GM21360 (cell line): Measurements from ENCODE around the gene KLHL35.

Source experiments
- ATAC-seq: cut with Tn5 transposase; IDR thresholded peaks from one replicate; pipeline ENCODE4 v1.9.1; 2021; ENCODE audit warnings: mild to moderate bottlenecking, moderate library complexity; ENCODE audit not compliant: unreplicated experiment

The KLHL35 gene, protein sequence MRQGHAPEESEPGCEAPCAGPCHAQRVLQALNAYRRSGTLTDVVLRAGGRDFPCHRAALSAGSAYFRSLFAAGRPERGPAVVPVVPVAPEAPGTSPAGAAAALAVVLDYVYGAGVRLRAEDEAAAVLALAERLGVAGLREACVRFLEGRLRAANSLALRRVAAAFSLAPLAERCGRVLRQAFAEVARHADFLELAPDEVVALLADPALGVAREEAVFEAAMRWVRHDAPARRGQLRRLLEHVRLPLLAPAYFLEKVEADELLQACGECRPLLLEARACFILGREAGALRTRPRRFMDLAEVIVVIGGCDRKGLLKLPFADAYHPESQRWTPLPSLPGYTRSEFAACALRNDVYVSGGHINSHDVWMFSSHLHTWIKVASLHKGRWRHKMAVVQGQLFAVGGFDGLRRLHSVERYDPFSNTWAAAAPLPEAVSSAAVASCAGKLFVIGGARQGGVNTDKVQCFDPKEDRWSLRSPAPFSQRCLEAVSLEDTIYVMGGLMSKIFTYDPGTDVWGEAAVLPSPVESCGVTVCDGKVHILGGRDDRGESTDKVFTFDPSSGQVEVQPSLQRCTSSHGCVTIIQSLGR

GRCh38 chr11:75432911-75433321 is at the start of gene KLHL35:
TSS of gene KLHL35 (minus strand) at chr11:75433203. CDS start at chr11:75430629, 2,574 bp downstream.
- no peak for ATAC-seq

GRCh38 chr11:75481922-75482606 is 49.1 kb upstream of the KLHL35 start:
- no peak for ATAC-seq

DNA sequence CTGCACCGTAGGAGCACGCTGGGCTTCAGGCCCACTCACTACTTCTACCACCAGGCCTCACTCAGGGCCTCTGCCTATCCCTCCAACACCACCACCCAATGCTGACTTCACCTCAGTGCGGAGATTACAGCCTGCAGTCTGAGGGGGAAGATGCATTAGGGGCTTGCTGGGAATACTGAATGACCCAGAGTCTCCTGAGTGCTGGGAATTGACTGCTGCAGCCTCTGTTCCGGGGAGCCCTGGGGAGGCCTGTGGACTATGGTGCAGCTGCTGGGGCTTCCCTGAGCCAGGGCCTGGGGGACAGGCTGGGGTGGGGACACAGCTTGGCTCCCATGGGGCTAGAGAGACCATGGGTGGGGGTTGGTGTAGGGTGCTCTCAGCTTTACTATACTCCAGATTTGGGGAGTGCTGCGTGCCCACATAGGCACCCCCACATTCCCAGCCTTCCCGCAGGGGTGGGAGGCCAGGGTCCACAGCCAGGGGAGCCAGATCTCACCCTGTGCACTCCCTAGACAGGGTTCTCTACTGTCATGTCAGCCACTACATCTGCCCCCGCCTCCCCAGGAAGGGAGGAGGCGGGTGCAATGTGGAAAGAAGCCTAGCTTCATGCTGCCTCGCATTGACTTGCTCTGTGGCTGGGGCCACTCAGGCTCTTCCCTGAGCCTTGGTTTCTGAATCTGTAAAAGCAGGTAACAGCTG is 48.4 kb upstream of the KLHL35 start:
- no peak for ATAC-seq

DNA sequence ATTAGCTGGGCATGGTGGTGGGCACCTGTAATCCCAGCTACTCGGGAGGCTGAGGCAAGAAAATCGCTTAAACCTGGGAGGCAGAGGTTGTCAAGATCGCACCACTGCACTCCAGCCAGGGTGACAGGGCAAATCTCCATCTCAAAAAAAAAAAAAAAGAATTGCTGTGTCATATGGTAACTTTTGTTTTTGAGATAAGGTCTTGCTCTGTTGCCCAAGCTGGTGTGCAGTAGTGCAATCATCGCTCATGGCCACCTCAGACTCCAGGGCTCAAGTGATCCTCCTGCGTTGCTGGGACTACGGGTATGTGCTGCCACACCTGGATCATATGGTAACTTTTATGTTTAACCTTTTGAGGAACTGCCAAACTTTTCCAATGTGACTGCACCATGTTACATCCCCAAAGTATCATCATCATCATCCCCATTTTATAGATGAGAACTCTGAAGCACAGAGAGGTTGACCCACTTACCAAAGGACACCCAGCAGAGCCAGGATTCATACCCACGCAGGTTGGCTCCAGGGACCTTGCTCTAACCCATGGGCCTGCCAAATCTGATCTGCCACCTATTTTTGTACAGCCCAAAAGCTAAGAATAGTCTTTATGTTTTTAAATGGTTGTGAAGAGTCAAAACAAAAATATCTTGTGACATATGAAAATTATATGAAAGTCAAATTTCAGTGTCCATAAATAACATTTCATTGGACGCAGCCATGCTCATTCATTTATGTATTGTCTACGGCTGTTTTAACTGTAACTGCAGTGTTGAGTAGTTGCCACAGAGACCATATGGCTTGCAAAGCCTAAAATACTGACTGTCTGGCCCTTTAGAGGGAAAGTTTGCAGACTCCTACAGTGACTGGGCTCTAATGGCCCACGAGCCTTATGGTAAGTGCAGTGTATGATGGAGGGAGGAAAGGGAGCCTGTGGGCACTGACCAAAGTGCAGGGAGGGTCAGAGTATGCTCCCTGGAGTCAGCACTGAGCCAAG is 47.5 kb upstream of the KLHL35 start:
- no peak for ATAC-seq

GRCh38 chr11:75479597-75480145 is 46.7 kb upstream of the KLHL35 start:
- ATAC-seq, result no peak

DNA sequence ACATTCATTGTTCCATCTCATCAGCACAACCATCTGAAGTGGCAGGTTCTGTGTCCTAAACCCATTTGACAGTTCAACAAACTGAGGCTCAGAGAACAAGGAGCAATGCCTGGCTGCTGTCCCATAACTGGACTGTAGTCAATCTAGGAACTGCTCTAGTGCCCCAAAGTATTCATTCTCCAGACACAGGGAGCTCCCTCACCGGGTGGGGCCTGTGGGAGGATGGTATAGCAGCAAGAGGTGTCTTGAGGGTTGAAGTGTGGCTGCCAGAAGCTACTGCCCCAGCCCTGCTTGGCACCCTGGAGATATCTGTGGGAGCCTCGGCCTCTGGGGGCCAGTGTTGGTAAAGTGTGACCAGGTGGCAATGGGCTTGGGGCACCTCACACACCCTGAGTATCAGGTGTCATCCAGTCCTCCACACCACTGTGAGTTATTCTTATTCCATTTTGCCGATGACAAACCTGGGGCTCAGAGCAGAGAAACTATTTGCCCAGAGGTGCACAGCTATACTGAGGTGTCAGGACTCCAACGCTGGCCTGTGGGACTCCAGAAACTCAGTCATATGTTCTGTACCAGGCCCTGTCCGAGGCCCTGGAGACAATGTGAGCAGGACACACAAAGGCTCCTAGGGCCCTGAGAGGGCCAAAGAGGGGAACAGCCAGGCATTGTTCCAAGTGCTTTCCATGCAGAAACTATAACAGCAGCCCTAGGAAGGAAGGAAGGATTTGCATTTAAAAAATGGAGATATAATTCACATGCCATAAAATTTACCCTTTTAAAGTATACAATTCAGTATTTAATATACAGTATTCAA is 46.0 kb upstream of the KLHL35 start:
- no peak for ATAC-seq

DNA sequence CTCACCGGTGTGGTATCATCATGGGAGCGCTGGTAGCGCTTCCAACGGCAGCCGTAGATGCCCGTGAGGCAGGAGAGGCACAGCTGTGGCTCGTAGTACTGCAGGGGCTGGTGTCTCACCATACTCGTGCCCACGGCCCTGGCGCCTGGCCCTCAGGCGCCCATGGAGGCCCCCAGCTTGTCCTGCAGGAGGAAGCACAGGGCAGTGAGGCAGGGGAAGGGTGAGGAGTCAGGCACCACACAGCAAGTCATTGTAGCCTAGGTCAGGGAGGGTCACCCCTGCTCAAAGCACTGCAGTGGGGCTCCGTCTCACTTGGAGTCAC is 44.6 kb upstream of the KLHL35 start:
- no peak for ATAC-seq

DNA sequence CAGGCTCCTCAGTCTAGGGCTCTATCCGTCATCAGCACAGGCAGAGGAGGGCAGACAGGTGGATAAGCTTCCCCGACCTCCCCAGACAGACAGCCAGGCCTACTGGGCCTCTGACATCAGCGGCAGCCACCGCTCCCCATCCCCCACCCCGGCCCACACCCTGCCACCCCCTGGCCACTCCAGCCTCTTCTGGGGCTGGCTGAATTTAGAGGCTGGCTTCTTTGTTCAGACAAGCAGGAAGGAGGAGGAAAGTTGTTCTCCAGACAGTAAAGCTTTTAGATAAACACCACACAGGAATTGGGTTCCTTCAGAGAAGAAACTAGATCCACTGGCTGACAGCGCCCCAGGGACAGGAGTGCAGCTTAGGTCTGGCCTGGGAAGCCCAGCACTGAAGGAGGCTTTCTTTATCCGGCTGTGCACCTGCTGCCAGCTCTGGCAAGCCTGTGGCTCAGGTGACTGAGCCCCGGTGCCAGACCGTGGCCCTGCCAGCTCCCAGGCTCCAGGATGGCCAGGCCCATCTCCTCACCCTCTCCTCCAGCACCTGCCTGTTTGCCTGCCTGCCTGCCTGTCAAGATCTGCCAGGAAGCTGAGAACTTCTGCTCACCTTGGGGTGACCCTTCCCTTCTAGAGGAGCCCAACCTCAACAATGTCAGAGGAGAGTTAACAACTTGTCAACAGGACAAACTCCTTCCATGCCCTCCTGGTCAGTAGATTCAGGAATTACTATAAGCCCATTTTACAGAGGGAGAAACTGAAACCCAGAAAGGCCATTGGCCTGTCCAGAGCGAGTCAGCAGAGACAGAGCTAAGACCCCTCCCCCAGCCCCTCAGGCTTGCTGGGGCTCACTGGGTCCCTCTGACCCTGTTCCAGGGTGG is 44.0 kb upstream of the KLHL35 start:
- ATAC-seq, result no peak

DNA sequence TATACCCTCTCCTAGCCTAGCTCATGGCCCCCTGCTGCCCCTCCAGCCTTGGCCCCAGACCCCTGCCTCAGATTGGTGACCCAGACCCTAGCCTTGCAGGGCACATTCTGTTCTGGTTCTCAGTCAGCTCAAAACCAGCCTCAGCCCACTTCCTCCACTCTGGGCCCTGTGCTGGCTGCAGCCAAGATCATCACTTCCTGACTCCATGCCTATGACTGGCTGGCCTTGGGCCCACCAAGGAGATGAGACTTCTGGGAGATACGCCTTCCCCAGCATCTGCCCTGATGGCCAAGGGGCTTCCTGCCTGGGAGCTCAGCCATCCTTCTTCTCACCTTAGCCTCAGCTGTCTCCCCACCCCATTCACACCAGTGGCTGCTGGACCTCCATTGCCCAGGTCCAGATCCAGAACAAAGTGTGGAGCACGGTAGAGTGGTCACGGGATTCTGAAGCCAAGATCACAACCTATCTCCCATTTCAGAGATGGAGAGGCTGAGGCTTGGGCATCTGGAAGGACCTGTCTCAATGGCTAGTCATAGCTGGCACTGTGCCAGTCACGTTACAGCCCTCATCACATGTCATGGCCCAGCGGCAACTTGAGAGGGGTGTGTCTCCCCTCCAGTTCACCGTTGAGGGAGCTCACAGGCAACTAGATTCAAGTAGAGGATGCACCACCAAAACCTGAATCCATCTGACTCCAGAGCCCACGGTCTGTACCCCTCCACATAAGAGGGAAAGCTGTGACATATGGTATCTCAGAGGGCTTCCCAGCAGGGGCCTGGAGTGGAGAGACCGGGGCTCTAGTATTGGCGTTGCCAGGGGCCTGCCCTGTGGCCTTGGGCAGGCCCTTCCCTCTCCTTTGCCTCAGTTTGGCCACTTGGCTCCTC is 43.0 kb upstream of the KLHL35 start:
- ATAC-seq, result no peak

GRCh38 chr11:75474878-75475766 is 42.1 kb upstream of the KLHL35 start:
- ATAC-seq, result no peak

DNA sequence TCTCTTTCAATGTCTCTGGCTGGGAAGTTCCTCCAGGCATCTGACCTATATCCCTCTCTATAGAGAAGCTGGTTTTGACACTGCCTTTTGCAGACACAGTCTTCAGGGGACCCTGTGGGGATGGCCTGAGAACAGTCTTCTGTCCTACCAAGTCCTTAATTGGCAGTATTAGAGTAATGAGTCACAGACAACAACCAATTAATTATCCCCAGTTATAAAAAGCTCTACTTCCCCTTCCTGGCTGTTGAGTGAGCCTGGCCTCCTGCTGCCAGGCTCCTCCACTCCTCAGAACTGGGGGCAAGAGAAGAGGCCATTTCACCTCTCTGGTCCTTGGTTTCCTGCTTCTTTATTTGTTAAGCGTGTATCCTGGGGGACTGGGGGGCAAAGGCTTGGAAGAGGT is 41.2 kb upstream of the KLHL35 start:
- ATAC-seq, result no peak

GRCh38 chr11:75473684-75474083 is 40.7 kb upstream of the KLHL35 start:
- ATAC-seq, result no peak

- no peak for ATAC-seq
Observed at GRCh38 chr11:75472081-75472732, 39.2 kb upstream of the KLHL35 start.

GRCh38 chr11:75471176-75471973 is 38.4 kb upstream of the KLHL35 start:
- ATAC-seq, result no peak
